HepG2 (cell line): ENCODE measurements around the gene C1orf159. TPM values are rescaled to one million over a fixed set of nuclear protein-coding genes. Genes with fewer than 3 reads are reported as not detected.
A peak's percentile ranks its signal among the peaks of the same experiment; 100 is the strongest.

ENCODE experiments used
- CTCF ChIP-seq: sonication (generic); formaldehyde crosslinking; IDR thresholded peaks from 2 replicates; pipeline ENCODE4 v1.5.0; 2020; ENCODE audit warnings: mild to moderate bottlenecking, missing genetic modification reagents, moderate library complexity
- MAFF ChIP-seq: IDR thresholded peaks from 2 replicates; pipeline ENCODE4 v1.6.1; 2011; ENCODE audit warnings: low read depth, low read length, improper control_type of control experiment
- NCOA5 ChIP-seq: sonication (generic); formaldehyde crosslinking; IDR thresholded peaks from 2 replicates; pipeline ENCODE4 v1.4.0; 2020; ENCODE audit warnings: missing genetic modification reagents
- NFE2L2 ChIP-seq: fragments of 150-350 bp; IDR thresholded peaks from 2 replicates; pipeline ENCODE4 v1.6.1; 2014; ENCODE audit warnings: low read length
- PHF20 ChIP-seq: sonication (generic); formaldehyde crosslinking; IDR thresholded peaks from 2 replicates; pipeline ENCODE4 v1.5.0; 2020; ENCODE audit warnings: mild to moderate bottlenecking, missing genetic modification reagents
- SATB2 ChIP-seq: sonication (generic); formaldehyde crosslinking; IDR thresholded peaks from 2 replicates; pipeline ENCODE4 v1.5.0; 2020; ENCODE audit warnings: missing genetic modification reagents
- SMARCC2 ChIP-seq: fragments of 450-650 bp; IDR thresholded peaks from 2 replicates; pipeline ENCODE4 v1.6.1; 2017; ENCODE audit warnings: antibody characterized with exemption, mild to moderate bottlenecking
- SP5 ChIP-seq: IDR thresholded peaks from 2 replicates; pipeline ENCODE4 v1.6.1; 2016; ENCODE audit warnings: low read depth, borderline replicate concordance
- STAG1 ChIP-seq: sonication (generic); formaldehyde crosslinking; IDR thresholded peaks from 2 replicates; pipeline ENCODE4 v1.4.0; 2020; ENCODE audit warnings: missing genetic modification reagents
- ZNF225 ChIP-seq: sonication (generic); formaldehyde crosslinking; IDR thresholded peaks from 2 replicates; pipeline ENCODE4 v1.4.0; 2020; ENCODE audit warnings: mild to moderate bottlenecking, missing genetic modification reagents
- ZNF572 ChIP-seq: sonication (generic); formaldehyde crosslinking; IDR thresholded peaks from 2 replicates; pipeline ENCODE4 v1.5.1; 2020; ENCODE audit warnings: mild to moderate bottlenecking, missing genetic modification reagents
- ZNF598 ChIP-seq: sonication (generic); formaldehyde crosslinking; IDR thresholded peaks from 2 replicates; pipeline ENCODE4 v1.5.1; 2020; ENCODE audit warnings: mild to moderate bottlenecking, missing genetic modification reagents, borderline replicate concordance
- ZNF614 ChIP-seq: IDR thresholded peaks from 2 replicates; pipeline ENCODE4 v1.6.1; 2018; ENCODE audit warnings: missing biosample characterization, missing genetic modification reagents, inconsistent platforms, borderline replicate concordance
- ZNF629 ChIP-seq: sonication (generic); formaldehyde crosslinking; conservative IDR thresholded peaks from 2 replicates; pipeline ENCODE4 v1.5.0; 2020; ENCODE audit warnings: missing genetic modification reagents
- ZNF790 ChIP-seq: sonication (generic); formaldehyde crosslinking; IDR thresholded peaks from 2 replicates; pipeline ENCODE4 v1.8.0; 2022; ENCODE audit warnings: missing genetic modification reagents, mild to moderate bottlenecking, borderline replicate concordance
- ZNF883 ChIP-seq: sonication (generic); formaldehyde crosslinking; IDR thresholded peaks from 2 replicates; pipeline ENCODE4 v1.5.1; 2020; ENCODE audit warnings: mild to moderate bottlenecking, missing genetic modification reagents; ENCODE audit errors: not compliant biosample characterization
- polyA plus RNA-seq, 8 experiments: library from polyadenylated mRNA; depleted of rRNA in 3 of 8; stranded (reverse) in 7 of 8; unstranded in 1 of 8; fragments of >200 nt; fragmentation: Illumina TruSeq in 4 of 8; extraction: Trizol in 4 of 8; gene quantifications; 2 replicates each; pipeline versions ENCODE4 v1.2.1 to v1.2.3, GENCODE V29; 2011 to 2016; ENCODE audit warnings: low read depth in 4 of 8, missing spikeins in 1 of 8, mixed read lengths in 1 of 8; ENCODE audit not compliant: insufficient read depth in 1 of 8
- total RNA-seq, 5 experiments: library from RNA; depleted of rRNA; stranded (reverse); fragments of >200 nt; fragmentation: Illumina TruSeq; extraction: Trizol; gene quantifications; 2 replicates each; pipeline ENCODE4 v1.2.3, GENCODE V29; 2016; ENCODE audit warnings: low read depth in 1 of 5
- TF ChIP-seq, protein P1 (sequence below): sonication (generic); formaldehyde crosslinking; IDR thresholded peaks from 2 replicates; pipeline ENCODE4 v1.4.0; 2020; ENCODE audit warnings: mild to moderate bottlenecking, missing genetic modification reagents
- TF ChIP-seq, protein P2 (sequence below): sonication (generic); formaldehyde crosslinking; IDR thresholded peaks from 2 replicates; pipeline ENCODE4 v1.4.0; 2020; ENCODE audit warnings: missing genetic modification reagents
- TF ChIP-seq, protein P3 (sequence below): sonication (generic); formaldehyde crosslinking; IDR thresholded peaks from 2 replicates; pipeline ENCODE4 v1.4.0; 2020; ENCODE audit warnings: missing genetic modification reagents
- TF ChIP-seq, protein P4 (sequence below): sonication (generic); formaldehyde crosslinking; IDR thresholded peaks from 2 replicates; pipeline ENCODE4 v1.8.1; 2023; ENCODE audit warnings: missing genetic modification reagents, mild to moderate bottlenecking, borderline replicate concordance
- TF ChIP-seq, protein P5 (sequence below): sonication (generic); formaldehyde crosslinking; IDR thresholded peaks from 2 replicates; pipeline ENCODE4 v1.5.0; 2020; ENCODE audit warnings: mild to moderate bottlenecking, missing genetic modification reagents

C1orf159 gene
- total and polyA plus RNA-seq, 2 of the 13 experiments (the other 11 are each of a cell fraction or from before 2014, with no cell fraction given): 3.8 to 6.7 TPM

DNA sequence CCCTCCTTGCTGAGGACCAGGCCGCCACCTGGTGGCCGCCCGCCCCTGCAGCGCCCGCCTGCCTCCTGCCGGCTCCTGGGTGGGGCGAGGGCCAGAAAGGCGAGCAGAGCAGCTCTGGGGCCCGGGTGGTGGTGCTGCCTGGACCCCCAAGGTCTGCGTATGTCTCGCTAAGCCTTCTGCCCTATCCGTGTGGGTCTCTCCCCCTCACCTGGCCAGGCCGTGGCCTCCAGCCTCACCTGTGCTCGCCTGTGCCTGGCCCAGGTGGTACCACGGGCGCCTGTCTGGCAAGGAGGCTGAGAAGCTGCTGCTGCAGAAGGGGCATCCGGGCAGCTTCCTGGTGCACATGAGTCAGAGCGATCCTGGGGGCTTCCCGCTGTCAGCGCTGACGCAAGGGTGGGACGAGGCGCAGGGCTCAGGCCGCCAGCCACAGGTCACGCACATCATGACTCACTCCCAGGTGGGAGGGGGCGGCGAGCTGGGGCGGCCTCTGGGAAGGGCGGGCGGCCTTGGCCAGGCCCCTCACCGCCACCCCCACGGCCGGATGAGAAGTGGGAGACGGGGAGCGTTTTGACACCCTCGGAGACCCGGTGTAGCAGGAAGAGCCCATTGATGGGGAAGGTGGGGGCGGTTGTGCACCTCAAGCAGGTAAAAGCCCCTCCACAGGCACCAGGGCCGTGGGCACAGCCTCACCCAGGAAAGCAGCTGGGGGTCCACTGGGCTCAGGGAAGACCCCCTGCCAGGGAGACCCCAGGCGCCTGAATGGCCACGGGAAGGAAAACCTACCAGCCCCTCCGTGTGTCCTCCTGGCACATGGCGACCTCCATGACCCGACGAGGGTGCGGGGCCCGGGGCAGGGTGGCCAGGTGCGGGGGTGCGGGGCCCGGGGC, 51.7 kb downstream of the C1orf159 start (continued):
- TF ChIP-seq, protein P1, sequence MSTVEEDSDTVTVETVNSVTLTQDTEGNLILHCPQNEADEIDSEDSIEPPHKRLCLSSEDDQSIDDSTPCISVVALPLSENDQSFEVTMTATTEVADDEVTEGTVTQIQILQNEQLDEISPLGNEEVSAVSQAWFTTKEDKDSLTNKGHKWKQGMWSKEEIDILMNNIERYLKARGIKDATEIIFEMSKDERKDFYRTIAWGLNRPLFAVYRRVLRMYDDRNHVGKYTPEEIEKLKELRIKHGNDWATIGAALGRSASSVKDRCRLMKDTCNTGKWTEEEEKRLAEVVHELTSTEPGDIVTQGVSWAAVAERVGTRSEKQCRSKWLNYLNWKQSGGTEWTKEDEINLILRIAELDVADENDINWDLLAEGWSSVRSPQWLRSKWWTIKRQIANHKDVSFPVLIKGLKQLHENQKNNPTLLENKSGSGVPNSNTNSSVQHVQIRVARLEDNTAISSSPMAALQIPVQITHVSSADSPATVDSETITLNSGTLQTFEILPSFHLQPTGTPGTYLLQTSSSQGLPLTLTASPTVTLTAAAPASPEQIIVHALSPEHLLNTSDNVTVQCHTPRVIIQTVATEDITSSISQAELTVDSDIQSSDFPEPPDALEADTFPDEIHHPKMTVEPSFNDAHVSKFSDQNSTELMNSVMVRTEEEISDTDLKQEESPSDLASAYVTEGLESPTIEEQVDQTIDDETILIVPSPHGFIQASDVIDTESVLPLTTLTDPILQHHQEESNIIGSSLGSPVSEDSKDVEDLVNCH: no peak
- TF ChIP-seq SATB2 (no peak), MAFF (no peak), ZNF572 (CRISPR knock-in tag) (peak; percentile 86; the same call in 1 of the 2 replicates), SP5 (peak; percentile 64; the same call in 1 of the 2 replicates), ZNF883 (CRISPR knock-in tag) (peak; percentile 77), SMARCC2 (no peak), ZNF225 (CRISPR knock-in tag) (no peak), PHF20 (CRISPR knock-in tag) (no peak), NFE2L2 (no peak), ZNF629 (CRISPR knock-in tag) (no peak), NCOA5 (CRISPR knock-in tag) (no peak), ZNF598 (CRISPR knock-in tag) (peak; percentile 93; the same call in 1 of the 2 replicates), ZNF790 (no peak; the same call in 1 of the 2 replicates), CTCF (CRISPR knock-in tag) (peak; percentile 98), ZNF614 (0 out of 2 replicates have a peak, but pooled peaks have one; percentile 12), STAG1 (CRISPR knock-in tag) (peak; percentile 85)
- TF ChIP-seq, protein P2, sequence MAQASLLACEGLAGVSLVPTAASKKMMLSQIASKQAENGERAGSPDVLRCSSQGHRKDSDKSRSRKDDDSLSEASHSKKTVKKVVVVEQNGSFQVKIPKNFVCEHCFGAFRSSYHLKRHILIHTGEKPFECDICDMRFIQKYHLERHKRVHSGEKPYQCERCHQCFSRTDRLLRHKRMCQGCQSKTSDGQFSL (CRISPR knock-in tag): no peak
- TF ChIP-seq, protein P3, sequence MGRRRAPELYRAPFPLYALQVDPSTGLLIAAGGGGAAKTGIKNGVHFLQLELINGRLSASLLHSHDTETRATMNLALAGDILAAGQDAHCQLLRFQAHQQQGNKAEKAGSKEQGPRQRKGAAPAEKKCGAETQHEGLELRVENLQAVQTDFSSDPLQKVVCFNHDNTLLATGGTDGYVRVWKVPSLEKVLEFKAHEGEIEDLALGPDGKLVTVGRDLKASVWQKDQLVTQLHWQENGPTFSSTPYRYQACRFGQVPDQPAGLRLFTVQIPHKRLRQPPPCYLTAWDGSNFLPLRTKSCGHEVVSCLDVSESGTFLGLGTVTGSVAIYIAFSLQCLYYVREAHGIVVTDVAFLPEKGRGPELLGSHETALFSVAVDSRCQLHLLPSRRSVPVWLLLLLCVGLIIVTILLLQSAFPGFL (CRISPR knock-in tag): no peak
- TF ChIP-seq, protein P4, sequence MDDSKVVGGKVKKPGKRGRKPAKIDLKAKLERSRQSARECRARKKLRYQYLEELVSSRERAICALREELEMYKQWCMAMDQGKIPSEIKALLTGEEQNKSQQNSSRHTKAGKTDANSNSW (CRISPR knock-in tag): no peak
- TF ChIP-seq, protein P5, sequence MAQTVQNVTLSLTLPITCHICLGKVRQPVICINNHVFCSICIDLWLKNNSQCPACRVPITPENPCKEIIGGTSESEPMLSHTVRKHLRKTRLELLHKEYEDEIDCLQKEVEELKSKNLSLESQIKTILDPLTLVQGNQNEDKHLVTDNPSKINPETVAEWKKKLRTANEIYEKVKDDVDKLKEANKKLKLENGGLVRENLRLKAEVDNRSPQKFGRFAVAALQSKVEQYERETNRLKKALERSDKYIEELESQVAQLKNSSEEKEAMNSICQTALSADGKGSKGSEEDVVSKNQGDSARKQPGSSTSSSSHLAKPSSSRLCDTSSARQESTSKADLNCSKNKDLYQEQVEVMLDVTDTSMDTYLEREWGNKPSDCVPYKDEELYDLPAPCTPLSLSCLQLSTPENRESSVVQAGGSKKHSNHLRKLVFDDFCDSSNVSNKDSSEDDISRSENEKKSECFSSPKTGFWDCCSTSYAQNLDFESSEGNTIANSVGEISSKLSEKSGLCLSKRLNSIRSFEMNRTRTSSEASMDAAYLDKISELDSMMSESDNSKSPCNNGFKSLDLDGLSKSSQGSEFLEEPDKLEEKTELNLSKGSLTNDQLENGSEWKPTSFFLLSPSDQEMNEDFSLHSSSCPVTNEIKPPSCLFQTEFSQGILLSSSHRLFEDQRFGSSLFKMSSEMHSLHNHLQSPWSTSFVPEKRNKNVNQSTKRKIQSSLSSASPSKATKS (CRISPR knock-in tag): no peak
